H1 (cell line): Measurements from ENCODE around the gene MPRIP. TPM values are rescaled to one million over a fixed set of nuclear protein-coding genes. Genes with fewer than 3 reads are reported as not detected.

Experiments used
- SP2 ChIP-seq: IDR thresholded peaks from 2 replicates; pipeline ENCODE4 v1.6.1; 2012; ENCODE audit warnings: mild to moderate bottlenecking, low read length, inconsistent platforms
- polyA plus RNA-seq, 7 experiments: library from polyadenylated mRNA; depleted of rRNA in 3 of 7; stranded (reverse) in 5 of 7; unstranded in 2 of 7; fragments of >200 nt in 5 of 7; fragments of 200-250 nt in 2 of 7; gene quantifications; 1 replicate in 5 of 7; 2 replicates in 1 of 7; 4 replicates in 1 of 7; pipeline versions ENCODE4 v1.2.1 to v1.2.3, GENCODE V29; 2011 to 2013; ENCODE audit warnings: missing spikeins in 2 of 7, mixed read lengths in 2 of 7
- total RNA-seq: library from RNA; stranded (reverse); fragmentation: NEBNext Ultra II Directional; extraction: Animal tissue kit (Norgen Biotek cat#: 25700); gene quantifications from 2 replicates; pipeline ENCODE4 v1.2.1, GENCODE V29; 2021

Gene MPRIP
- total and polyA plus RNA-seq, 2 of the 8 experiments (the other 6 are each of a cell fraction or from before 2014, with no cell fraction given): 48.6 to 146 TPM

DNA sequence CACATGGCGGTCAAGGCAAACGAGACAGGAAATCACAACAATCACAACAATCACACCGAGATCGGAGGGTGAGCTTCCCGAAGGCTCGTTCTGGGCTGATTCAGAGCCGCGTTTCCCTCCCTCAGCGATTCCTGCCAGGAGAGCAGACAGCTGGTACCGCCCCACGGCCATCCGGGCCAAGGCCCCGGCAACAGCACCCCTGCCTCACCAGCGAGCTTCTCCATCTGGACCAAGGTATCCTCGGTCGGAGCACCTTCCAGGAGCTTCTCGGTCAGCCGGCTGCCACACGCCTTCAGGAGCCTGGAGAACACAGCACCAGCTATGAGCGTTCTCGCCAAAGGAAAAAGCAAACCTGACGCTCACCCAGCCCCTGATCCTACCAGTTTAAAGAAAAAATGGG lies 179.1 kb downstream of the MPRIP start (continued):
- TF ChIP-seq SP2: no peak
- TF ChIP-seq, all 59 proteins: peak for 0
